HG02610 (cell line): ENCODE data around the gene DOCK6.

Experiments
- ATAC-seq: cut with Tn5 transposase; IDR thresholded peaks from one replicate; pipeline ENCODE4 v1.9.1; 2021; ENCODE audit warnings: mild to moderate bottlenecking, moderate library complexity; ENCODE audit not compliant: unreplicated experiment

DOCK6 gene

DNA sequence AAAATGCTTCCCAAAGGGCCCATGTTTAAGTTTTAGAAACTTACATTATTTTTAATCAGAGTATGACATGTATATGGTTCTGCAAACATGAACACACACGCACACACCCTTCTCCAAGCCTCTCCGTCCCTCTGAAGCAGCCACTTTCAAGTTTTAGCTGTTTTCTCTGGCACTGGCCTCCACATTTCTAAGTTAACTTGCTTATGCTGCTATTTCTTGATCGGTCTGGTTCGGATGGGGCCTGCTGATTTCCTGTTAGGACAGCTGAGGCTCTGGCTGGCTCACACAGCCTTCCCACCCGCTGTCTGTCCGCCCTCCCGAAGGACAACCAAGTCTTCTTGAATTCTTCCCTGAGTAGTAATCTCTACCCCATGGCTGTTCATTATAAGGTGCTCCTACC, 111.1 kb downstream of the DOCK6 start:
- ATAC-seq, result no peak
